HCT116 (cell line): Measurements from ENCODE around the gene SYCP3. TPM values are rescaled to one million over a fixed set of nuclear protein-coding genes. Genes with fewer than 3 reads are reported as not detected.

Source experiments
- ATAC-seq: fragments of 200-7000 bp; cut with Tn5 transposase; 2 replicates; pipeline ENCODE4 v1.9.1; 2020; ENCODE audit warnings: mild to moderate bottlenecking, moderate library complexity
- BruUV-seq: library from RNA; stranded (reverse); fragments of 400-500 nt; replicated peaks from 2 replicates; lab custom pipeline; 2021; lab: Mats Ljungman, UMichigan
- CTCF ChIA-PET: fragments of 300-600 bp; sonication (Branson Sonifier 250); formaldehyde crosslinking; loops from one replicate; lab custom pipeline; 2021; ENCODE audit warnings: antibody characterized with exemption; lab: Charles Lee
- POLR2A ChIA-PET: fragments of 300-600, 350-600 bp; sonication (Branson Sonifier 250); formaldehyde crosslinking; loops from one replicate; lab custom pipeline; 2021; ENCODE audit warnings: antibody characterized with exemption; lab: Charles Lee
- RAD21 ChIA-PET, 2 experiments: fragments of 300-600 bp; sonication (Branson Sonifier 250); formaldehyde crosslinking; loops; one replicate each; lab custom pipeline; 2023; ENCODE audit warnings: low total read pairs in 2 of 2; ENCODE audit not compliant: uncharacterized antibody in 2 of 2, unreplicated experiment in 2 of 2, low non-redundant PET in 1 of 2; lab: Charles Lee
- DNase-seq: peaks from one replicate; pipeline ENCODE4 v3.0.0-alpha.2; 2010; ENCODE audit warnings: low read depth, low spot score
- H2AFZ ChIP-seq: fragments of 200-600 bp; shearing (Covaris generic), sonication (generic); 2 replicates; pipeline ENCODE4 v1.6.1; 2017; ENCODE audit warnings: low read depth, mixed run types, mixed read lengths, antibody characterized with exemption, low read length; ENCODE audit not compliant: poor library complexity, severe bottlenecking
- H3K27ac ChIP-seq: 2 replicates; pipeline ENCODE4 v1.5.1; 2012; ENCODE audit warnings: low read depth, low read length
- H3K27me3 ChIP-seq: fragments of 200-600 bp; sonication (generic); 2 replicates; pipeline ENCODE4 v1.6.1; 2016; ENCODE audit warnings: mixed run types, low read length, mixed read lengths; ENCODE audit not compliant: insufficient read depth
- H3K36me3 ChIP-seq, 2 experiments: fragments of 200-500 bp in 1 of 2; fragments of 200-600 bp in 1 of 2; sonication (Bioruptor generic) in 1 of 2; sonication (generic) in 1 of 2; 2 replicates each; pipeline versions ENCODE4 v1.5.1 to v1.6.1; 2014 to 2016; ENCODE audit warnings: low read length in 2 of 2, inconsistent platforms in 1 of 2, mixed read lengths in 1 of 2, mixed run types in 1 of 2; ENCODE audit not compliant: insufficient read depth in 2 of 2, control insufficient read depth in 1 of 2
- H3K4me1 ChIP-seq, 2 experiments: fragments of 200-600 bp in 1 of 2; sonication (generic) in 1 of 2; 2 replicates each; pipeline versions ENCODE4 v1.5.1 to v1.6.1; 2012 to 2017; ENCODE audit warnings: low read length in 2 of 2, inconsistent platforms in 1 of 2, mild to moderate bottlenecking in 1 of 2, mixed read lengths in 1 of 2, mixed run types in 1 of 2, moderate library complexity in 1 of 2; ENCODE audit not compliant: insufficient read depth in 2 of 2, control insufficient read depth in 1 of 2
- H3K4me2 ChIP-seq: fragments of 200-600 bp; sonication (generic); 2 replicates; pipeline ENCODE4 v1.6.1; 2017; ENCODE audit warnings: mixed run types, low read length, mixed read lengths
- H3K4me3 ChIP-seq, 2 experiments: fragments of 200-600 bp in 1 of 2; sonication (generic) in 1 of 2; replicated peaks in 1 of 2; 2 replicates each; pipeline ENCODE4 v1.5.1; 2011 to 2016; ENCODE audit warnings: low read length in 2 of 2, control low read depth in 1 of 2, low read depth in 1 of 2, mild to moderate bottlenecking in 1 of 2, mixed read lengths in 1 of 2, mixed run types in 1 of 2
- H3K79me2 ChIP-seq: fragments of 200-600 bp; sonication (generic); 2 replicates; pipeline ENCODE4 v1.6.1; 2017; ENCODE audit warnings: mild to moderate bottlenecking, mixed run types, low read length, moderate library complexity, mixed read lengths; ENCODE audit not compliant: insufficient read depth
- H3K9ac ChIP-seq: fragments of 200-600 bp; sonication (generic); 2 replicates; pipeline ENCODE4 v1.6.1; 2016; ENCODE audit warnings: low read length, mixed read lengths
- H3K9me2 ChIP-seq: fragments of 200-600 bp; sonication (generic), shearing (Covaris generic); 2 replicates; pipeline ENCODE4 v1.6.1; 2017; ENCODE audit warnings: mixed run types, mild to moderate bottlenecking, moderate library complexity; ENCODE audit not compliant: insufficient read depth
- H3K9me3 ChIP-seq, 2 experiments: fragments of 200-500 bp in 1 of 2; fragments of 200-600 bp in 1 of 2; sonication (Bioruptor generic) in 1 of 2; sonication (generic) in 1 of 2; 2 replicates each; pipeline ENCODE4 v1.6.1; 2014 to 2017; ENCODE audit warnings: low read length in 2 of 2, mixed read lengths in 2 of 2, inconsistent platforms in 1 of 2, low read depth in 1 of 2, mild to moderate bottlenecking in 1 of 2, mixed run types in 1 of 2, moderate library complexity in 1 of 2; ENCODE audit not compliant: control insufficient read depth in 1 of 2, insufficient read depth in 1 of 2
- H4K20me1 ChIP-seq: fragments of 200-600 bp; sonication (generic), shearing (Covaris generic); 2 replicates; pipeline ENCODE4 v1.6.1; 2017; ENCODE audit warnings: mixed run types, mild to moderate bottlenecking, moderate library complexity; ENCODE audit not compliant: insufficient read depth
- CEBPB ChIP-seq: IDR thresholded peaks from 2 replicates; pipeline ENCODE4 v1.6.1; 2012; ENCODE audit warnings: low read depth
- EGR1 ChIP-seq: IDR thresholded peaks from 2 replicates; pipeline ENCODE4 v1.6.1; 2012; ENCODE audit warnings: low read depth
- ELF1 ChIP-seq: IDR thresholded peaks from 2 replicates; pipeline ENCODE4 v1.6.1; 2012; ENCODE audit warnings: low read depth, borderline replicate concordance
- FOSL1 ChIP-seq: IDR thresholded peaks from 2 replicates; pipeline ENCODE4 v1.6.1; 2012; ENCODE audit warnings: low read depth
- POLR2A ChIP-seq: IDR thresholded peaks from 2 replicates; pipeline ENCODE4 v1.7.0; 2011; ENCODE audit warnings: borderline replicate concordance; ENCODE audit not compliant: insufficient read depth, insufficient read length; ENCODE audit errors: extremely low read depth
- POLR2AphosphoS5 ChIP-seq: IDR thresholded peaks from 2 replicates; pipeline ENCODE4 v1.6.1; 2011; ENCODE audit warnings: mild to moderate bottlenecking, low read depth, low read length, moderate library complexity
- RAD21 ChIP-seq: IDR thresholded peaks from 2 replicates; pipeline ENCODE4 v1.6.1; 2012; ENCODE audit warnings: low read depth, mild to moderate bottlenecking
- SRF ChIP-seq: IDR thresholded peaks from 2 replicates; pipeline ENCODE4 v1.6.1; 2012; ENCODE audit warnings: low read depth
- YY1 ChIP-seq: IDR thresholded peaks from 2 replicates; pipeline ENCODE4 v1.6.1; 2011; ENCODE audit warnings: low read length, low read depth, moderate library complexity, mild to moderate bottlenecking; ENCODE audit not compliant: insufficient replicate concordance; ENCODE audit errors: extremely low read depth
- intact Hi-C: fragments of 100-400 bp; cut with micrococcal nuclease; formaldehyde crosslinking; loops from 2 replicates; pipeline ENCODE4 v1.10.0; 2022
- total RNA-seq: library from RNA; stranded (reverse); gene quantifications from one replicate; pipeline ENCODE4 v1.2.1, GENCODE V29; 2021; ENCODE audit not compliant: unreplicated experiment
- TF ChIP-seq, protein P1 (sequence below): IDR thresholded peaks from 2 replicates; pipeline ENCODE4 v1.6.1; 2011; ENCODE audit warnings: mild to moderate bottlenecking, low read length, moderate library complexity; ENCODE audit not compliant: insufficient replicate concordance; ENCODE audit errors: extremely low read depth
- TF ChIP-seq, protein P2 (sequence below), 3 experiments: fragments of 200-600 bp in 1 of 3; sonication (generic) in 1 of 3; IDR thresholded peaks in 2 of 3; conservative IDR thresholded peaks in 1 of 3; 2 replicates each; pipeline ENCODE4 v1.5.1; 2012 to 2017; ENCODE audit warnings: low read depth in 2 of 3, low read length in 2 of 3, antibody characterized with exemption in 1 of 3, borderline replicate concordance in 1 of 3, control low read depth in 1 of 3, mild to moderate bottlenecking in 1 of 3, mixed read lengths in 1 of 3, mixed run types in 1 of 3, moderate library complexity in 1 of 3; ENCODE audit not compliant: insufficient read depth in 1 of 3

SYCP3 gene
- total RNA-seq, 1 experiment from 2014 or later: not detected

DNA sequence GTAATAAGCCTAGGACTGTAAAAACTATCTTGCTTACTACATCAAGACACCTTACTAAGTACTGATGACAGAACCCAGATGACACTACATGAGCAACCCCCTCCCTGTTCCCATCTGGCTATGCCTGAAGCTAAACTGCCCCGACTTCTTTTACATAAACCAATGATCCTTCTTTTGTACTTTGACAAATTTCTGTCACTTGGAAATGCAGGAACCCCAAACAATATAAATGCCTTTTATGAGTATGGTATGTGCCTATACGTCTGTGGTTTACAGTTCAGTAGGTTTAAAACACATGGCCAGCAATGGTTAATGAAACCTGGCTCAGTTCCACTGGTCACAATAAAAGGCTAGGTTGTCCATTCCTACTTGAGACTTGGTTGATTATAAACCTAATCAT lies 6.1 kb downstream of the SYCP3 start (continued):
- TF ChIP-seq POLR2AphosphoS5: no peak
- no peak for TF ChIP-seq ELF1

DNA sequence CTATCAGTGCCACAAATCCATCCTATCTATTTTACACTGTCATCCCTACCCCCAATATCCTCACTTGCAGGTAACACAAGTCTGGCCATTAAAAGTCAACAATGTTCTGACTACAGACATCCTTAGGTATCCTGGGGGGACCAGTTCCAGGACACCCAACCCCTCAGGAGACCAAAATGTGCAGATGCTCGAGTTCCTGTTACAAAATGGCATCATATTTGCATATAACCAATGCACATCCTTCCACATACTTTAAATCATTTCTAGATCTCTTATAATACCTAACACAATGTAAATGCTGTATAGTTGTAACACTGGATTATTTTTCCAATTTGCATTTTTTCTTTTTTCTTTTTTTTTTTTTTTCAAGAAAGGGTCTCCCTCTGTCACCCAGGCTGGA lies 6.9 kb downstream of the SYCP3 start:
- no peak overlapping the region for H3K27ac ChIP-seq
- H3K9me3 ChIP-seq: no peaks in the 10 kb centered on the region
- peaks cover 0 to 5% of the 10 kb centered on the region in 2 experiments; a peak in 2 of 4 replicates for H3K36me3 ChIP-seq
- no peaks in the 10 kb centered on the region for H3K4me1 ChIP-seq
- no peak overlapping the region for H3K4me2 ChIP-seq
- no peak for DNase-seq
- H2AFZ ChIP-seq: no peak overlapping the region
- intact Hi-C loops: no loop called here
- H4K20me1 ChIP-seq: no peaks in the 10 kb centered on the region
- ChIA-PET CTCF (no interaction called here), POLR2A (no interaction called here), RAD21 (no interaction called here)
- no peak for TF ChIP-seq YY1
- TF ChIP-seq, protein P1, sequence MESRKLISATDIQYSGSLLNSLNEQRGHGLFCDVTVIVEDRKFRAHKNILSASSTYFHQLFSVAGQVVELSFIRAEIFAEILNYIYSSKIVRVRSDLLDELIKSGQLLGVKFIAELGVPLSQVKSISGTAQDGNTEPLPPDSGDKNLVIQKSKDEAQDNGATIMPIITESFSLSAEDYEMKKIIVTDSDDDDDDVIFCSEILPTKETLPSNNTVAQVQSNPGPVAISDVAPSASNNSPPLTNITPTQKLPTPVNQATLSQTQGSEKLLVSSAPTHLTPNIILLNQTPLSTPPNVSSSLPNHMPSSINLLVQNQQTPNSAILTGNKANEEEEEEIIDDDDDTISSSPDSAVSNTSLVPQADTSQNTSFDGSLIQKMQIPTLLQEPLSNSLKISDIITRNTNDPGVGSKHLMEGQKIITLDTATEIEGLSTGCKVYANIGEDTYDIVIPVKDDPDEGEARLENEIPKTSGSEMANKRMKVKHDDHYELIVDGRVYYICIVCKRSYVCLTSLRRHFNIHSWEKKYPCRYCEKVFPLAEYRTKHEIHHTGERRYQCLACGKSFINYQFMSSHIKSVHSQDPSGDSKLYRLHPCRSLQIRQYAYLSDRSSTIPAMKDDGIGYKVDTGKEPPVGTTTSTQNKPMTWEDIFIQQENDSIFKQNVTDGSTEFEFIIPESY: no peak
- TF ChIP-seq CEBPB: no peak
- no peak for TF ChIP-seq EGR1
- TF ChIP-seq RAD21: no peak
- TF ChIP-seq POLR2A: no peak
- no peak for TF ChIP-seq FOSL1
- TF ChIP-seq, protein P2, sequence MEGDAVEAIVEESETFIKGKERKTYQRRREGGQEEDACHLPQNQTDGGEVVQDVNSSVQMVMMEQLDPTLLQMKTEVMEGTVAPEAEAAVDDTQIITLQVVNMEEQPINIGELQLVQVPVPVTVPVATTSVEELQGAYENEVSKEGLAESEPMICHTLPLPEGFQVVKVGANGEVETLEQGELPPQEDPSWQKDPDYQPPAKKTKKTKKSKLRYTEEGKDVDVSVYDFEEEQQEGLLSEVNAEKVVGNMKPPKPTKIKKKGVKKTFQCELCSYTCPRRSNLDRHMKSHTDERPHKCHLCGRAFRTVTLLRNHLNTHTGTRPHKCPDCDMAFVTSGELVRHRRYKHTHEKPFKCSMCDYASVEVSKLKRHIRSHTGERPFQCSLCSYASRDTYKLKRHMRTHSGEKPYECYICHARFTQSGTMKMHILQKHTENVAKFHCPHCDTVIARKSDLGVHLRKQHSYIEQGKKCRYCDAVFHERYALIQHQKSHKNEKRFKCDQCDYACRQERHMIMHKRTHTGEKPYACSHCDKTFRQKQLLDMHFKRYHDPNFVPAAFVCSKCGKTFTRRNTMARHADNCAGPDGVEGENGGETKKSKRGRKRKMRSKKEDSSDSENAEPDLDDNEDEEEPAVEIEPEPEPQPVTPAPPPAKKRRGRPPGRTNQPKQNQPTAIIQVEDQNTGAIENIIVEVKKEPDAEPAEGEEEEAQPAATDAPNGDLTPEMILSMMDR (IDR thresholded peaks at IDR 0.05 in 2 of 3, conservative IDR thresholded peaks at IDR 0.05 in 1 of 3; ENCODE audit: borderline replicate concordance in 1 of 3, insufficient read depth in 1 of 3, low read depth in 2 of 3, low read length in 2 of 3): no peak
- TF ChIP-seq ELF1: no peak
- no peak for TF ChIP-seq SRF
- no peaks in the 10 kb centered on the region for H3K79me2 ChIP-seq
- no peak for ATAC-seq
- H3K4me3 ChIP-seq: no peak overlapping the region
- H3K27me3 ChIP-seq: no peaks in the 10 kb centered on the region
- BruUV-seq: no TSS peak
- H3K9me2 ChIP-seq: no peaks in the 10 kb centered on the region
- H3K9ac ChIP-seq: no peak overlapping the region
